HG03066 (cell line): ENCODE data around the gene NAP1L4.

Source experiments
- ATAC-seq: cut with Tn5 transposase; IDR thresholded peaks from one replicate; pipeline ENCODE4 v1.9.1; 2021; ENCODE audit warnings: low read depth; ENCODE audit not compliant: unreplicated experiment

NAP1L4 gene

GRCh38 chr11:2995893-2996554 is 3.9 kb upstream of the NAP1L4 start:
- ATAC-seq = no peak

- no peak for ATAC-seq
Measured at GRCh38 chr11:2995031-2995561, 3.0 kb upstream of the NAP1L4 start.

- no peak for ATAC-seq
Measured at GRCh38 chr11:2994336-2994730, 2.2 kb upstream of the NAP1L4 start.

GRCh38 chr11:2992997-2993325 is 832 bp upstream of the NAP1L4 start:
- no peak for ATAC-seq

GRCh38 chr11:2991452-2992233 is 486 bp downstream of the NAP1L4 start:
- ATAC-seq = peak; percentile 21

GRCh38 chr11:2990617-2991451 is 1.3 kb downstream of the NAP1L4 start:
- no peak for ATAC-seq

GRCh38 chr11:2989551-2989950 is 2.6 kb downstream of the NAP1L4 start:
- ATAC-seq = no peak

- no peak for ATAC-seq
Measured at GRCh38 chr11:2989006-2989405, 3.1 kb downstream of the NAP1L4 start.

GRCh38 chr11:2987881-2988861 is 4.0 kb downstream of the NAP1L4 start:
- ATAC-seq = no peak

GRCh38 chr11:2983908-2984307 is 8.2 kb downstream of the NAP1L4 start:
- ATAC-seq = no peak

GRCh38 chr11:2982214-2982613 is 9.9 kb downstream of the NAP1L4 start:
- ATAC-seq = no peak

GRCh38 chr11:2981130-2981529 is 11.0 kb downstream of the NAP1L4 start:
- no peak for ATAC-seq

- no peak for ATAC-seq
Measured at GRCh38 chr11:2980168-2980840, 11.8 kb downstream of the NAP1L4 start.

- ATAC-seq = no peak
Measured at GRCh38 chr11:2977113-2977512, 15.0 kb downstream of the NAP1L4 start.

GRCh38 chr11:2976294-2977063 is 15.7 kb downstream of the NAP1L4 start:
- ATAC-seq = no peak

GRCh38 chr11:2975594-2975993 is 16.5 kb downstream of the NAP1L4 start:
- ATAC-seq = no peak

GRCh38 chr11:2974272-2974671 is 17.9 kb downstream of the NAP1L4 start:
- ATAC-seq = no peak

- no peak for ATAC-seq
Measured at GRCh38 chr11:2968341-2968900, 23.7 kb downstream of the NAP1L4 start.
